Activated T-helper 1 cell treated with Interleukin-2 at 50 U/mL for 16 hours (primary cell): ENCODE results near the gene AGAP1.
"Not testable (repeated sequence)": the region's sequence is repeated elsewhere in the genome, so short reads cannot be mapped to it uniquely, and the experiment has no call there.

Experiments used
- DNase-seq: peaks from one replicate; pipeline ENCODE4 v3.0.0-alpha.2; 2020; ENCODE audit warnings: low read depth

The AGAP1 gene

GRCh38 chr2:236073867-236074655 is 580.2 kb downstream of the AGAP1 start:
- DNase-seq, result no peak

DNA sequence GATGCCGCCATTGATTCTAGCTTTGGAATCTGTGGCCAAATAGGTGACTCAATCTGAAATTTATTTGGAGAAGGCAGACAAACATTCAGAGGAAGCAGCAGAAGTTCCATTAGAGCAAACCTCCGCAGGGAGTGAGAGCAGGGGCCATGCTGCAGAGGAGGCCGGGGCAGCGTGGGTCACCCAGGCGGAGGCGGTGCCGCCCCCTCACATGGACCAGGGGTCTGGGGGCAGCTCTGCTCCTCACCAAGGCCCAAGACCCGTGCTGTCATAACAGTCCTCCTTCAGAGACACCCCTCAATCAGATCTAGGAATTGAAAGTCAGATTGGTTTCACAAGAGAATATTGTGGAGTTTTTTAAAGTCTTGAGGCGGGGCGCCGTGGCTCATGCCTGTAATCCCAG is 582.0 kb downstream of the AGAP1 start:
- DNase-seq, result no peak

DNA sequence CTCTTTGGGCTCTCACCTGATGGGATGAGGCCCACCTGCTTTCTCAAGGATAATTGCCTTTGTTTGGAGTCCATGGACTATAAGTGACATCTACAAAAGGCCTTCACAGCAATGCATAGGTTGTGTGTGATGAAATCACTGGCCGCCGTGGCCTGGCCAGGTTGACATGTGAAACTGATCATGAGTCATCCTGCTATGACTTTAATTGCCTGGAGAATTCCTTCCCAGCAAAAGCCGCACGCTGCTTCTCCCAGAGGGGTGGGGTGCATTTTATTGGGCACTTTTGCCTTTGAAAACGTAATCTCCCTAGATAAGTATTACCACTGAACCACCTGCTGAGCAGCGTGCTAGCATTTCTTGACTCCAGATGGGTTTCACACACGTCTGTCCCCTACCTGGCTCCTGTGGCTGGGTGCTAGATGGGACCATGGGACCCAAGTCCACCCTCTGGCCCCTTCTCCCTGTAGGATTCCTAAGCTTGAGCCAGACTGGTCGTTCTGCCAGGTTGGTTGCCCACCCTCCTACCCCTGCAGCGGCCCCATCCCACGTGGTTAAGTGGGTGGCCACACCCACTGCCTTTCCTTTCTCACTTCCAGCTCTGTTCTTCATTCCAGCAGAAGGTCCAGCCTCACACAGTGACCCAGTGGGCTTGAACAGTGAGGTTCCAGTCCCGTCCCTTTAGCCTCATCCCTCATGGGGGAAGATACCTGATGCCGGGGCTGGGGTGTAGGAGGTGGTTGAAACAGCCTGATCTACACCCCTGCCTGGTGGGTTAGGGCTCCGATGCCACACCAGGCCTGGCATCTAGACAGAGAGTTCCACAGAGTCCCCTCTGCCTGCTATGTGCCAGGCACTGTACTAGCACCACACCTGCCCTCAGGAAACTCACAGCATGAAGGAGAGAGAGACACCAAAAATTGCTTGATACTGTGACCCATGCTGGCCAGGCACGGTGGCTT is 584.7 kb downstream of the AGAP1 start:
- no peak for DNase-seq

- DNase-seq, result no peak
Observed at GRCh38 chr2:236080412-236080811, 586.6 kb downstream of the AGAP1 start.

- no peak for DNase-seq
Observed at GRCh38 chr2:236081171-236081570, 587.3 kb downstream of the AGAP1 start.

- no peak for DNase-seq
Observed at GRCh38 chr2:236082061-236082460, 588.2 kb downstream of the AGAP1 start.

DNA sequence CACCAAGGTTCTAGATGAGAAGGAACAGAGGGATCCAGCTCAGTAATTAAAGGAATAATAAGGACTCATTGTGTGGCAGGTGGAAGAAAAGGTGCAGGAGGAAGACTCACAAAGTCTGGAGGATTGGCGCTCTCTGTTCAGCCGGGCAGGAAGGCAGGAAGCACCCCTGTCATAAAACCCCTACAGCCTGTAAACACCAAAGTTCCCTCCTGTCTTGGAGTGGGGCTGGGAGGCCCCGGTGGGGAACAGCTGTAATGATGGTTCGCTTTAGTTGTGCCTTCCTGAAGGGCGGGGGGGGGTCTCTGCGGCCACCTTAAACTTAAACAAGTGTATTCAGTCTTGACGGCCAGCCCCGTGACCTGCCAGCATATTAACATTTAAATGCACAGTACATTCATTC is 590.1 kb downstream of the AGAP1 start:
- DNase-seq, result no peak

DNA sequence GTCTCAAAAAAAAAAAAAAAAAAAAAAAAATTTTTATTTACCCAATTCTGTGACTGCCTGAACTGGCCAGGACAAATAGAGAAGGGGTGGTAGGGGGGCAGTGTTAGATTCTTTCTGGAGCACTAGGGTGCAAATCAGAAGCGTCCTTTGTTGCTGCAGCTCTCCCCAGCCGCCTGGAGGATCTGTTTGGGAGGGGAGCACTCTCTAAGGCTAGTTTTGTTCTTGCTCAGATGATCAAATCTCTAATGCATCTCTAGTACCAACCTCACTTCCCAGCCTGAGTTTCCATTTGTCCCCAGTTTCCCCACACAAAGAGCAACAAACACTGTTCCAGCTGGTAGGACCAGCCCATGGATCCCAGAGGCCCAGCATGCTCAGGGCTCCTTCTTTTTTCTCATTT is 591.4 kb downstream of the AGAP1 start:
- DNase-seq, result no peak

GRCh38 chr2:236085647-236086046 is 591.8 kb downstream of the AGAP1 start:
- DNase-seq, result no peak

DNA sequence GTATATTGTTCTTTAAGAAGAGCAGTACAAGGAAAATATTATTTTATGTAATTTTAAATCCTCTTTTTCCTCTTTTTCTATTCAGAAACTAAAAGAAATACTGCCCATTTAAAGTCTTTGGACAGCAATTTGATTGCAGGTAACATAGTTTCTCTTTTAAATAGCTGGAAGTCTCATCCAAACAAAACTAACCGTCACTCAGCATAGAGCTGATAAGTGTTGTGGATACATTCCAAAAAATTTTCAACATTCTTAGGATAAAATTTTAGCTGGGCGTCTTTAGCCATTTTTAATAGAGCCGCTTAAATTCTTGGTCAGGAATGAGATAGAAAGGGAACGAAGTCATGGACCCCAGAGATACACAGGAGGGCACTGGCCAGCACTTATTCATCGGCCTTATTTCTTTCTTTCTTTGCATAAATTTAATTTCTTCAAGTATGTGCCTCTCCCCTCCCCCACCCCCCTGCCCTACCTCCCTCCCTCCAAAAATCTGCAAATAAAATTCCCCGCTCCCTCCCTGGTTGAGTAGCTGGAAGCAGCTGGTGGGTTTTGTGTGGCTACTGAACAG is 592.6 kb downstream of the AGAP1 start:
- DNase-seq, result no peak

DNA sequence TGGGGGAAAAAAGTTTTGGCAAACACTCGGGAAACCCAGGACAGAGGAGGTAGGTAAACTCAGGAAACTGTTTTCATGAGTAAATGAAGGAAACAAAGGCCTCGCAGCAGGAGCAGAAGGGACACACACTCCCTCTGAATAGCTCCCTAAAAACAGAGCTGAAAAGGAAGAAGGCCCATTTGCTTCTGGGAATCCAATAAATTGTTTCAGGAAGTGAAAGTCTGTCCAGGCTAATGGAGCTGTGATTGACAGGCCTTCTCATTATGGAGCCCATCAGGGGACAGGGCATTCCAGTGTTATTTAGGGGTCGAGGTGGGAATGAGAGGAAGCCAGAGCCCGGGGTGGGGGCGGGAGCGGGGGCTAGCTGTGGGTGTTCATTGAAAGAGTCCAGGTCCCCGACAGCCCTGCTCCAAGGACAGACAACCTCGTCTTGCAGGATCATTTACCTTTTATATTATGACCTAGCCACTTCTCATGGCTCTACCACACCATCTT is 593.2 kb downstream of the AGAP1 start:
- DNase-seq, result no peak

- no peak for DNase-seq
Observed at GRCh38 chr2:236088368-236089057, 594.7 kb downstream of the AGAP1 start.

GRCh38 chr2:236089271-236090026 is 595.6 kb downstream of the AGAP1 start:
- no peak for DNase-seq

DNA sequence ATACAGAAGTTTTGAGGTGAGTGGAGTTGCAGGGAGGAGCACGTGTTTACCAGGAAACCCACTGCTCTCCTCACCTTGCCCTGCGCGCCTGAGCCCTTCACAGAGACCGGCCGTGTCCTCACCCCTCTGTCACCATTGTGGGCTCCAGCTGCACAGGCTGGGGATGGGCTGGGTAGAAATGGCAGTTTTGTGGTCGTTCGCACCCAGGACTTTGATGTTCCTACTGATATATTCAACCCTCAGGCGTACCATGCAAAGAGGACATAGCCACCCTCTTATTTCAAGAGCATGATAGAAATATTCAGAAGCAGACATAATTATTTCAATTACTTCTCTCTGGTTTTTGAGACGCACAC is 596.2 kb downstream of the AGAP1 start:
- DNase-seq, result no peak

- DNase-seq, result not testable (repeated sequence)
Observed at GRCh38 chr2:236090826-236091225, 597.0 kb downstream of the AGAP1 start.

DNA sequence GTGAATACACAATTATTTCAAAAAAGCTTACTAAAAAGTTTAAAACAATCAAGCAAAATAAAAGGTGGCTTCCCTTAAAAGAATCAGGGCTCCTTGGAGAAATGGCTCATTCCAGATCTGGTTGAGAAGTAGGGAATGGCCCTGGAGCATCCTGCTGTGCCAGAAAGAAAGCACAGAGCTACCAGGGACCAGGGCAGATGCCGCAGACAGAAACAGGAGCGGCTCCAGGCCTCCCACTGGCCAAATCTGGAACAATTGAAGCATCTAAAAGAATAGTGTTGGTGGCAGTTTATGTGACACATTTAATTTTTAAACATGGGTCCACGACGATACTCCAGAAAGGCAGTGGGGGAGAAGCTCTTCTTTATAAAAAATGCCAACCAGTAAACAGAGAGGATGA is 598.9 kb downstream of the AGAP1 start:
- no peak for DNase-seq

DNA sequence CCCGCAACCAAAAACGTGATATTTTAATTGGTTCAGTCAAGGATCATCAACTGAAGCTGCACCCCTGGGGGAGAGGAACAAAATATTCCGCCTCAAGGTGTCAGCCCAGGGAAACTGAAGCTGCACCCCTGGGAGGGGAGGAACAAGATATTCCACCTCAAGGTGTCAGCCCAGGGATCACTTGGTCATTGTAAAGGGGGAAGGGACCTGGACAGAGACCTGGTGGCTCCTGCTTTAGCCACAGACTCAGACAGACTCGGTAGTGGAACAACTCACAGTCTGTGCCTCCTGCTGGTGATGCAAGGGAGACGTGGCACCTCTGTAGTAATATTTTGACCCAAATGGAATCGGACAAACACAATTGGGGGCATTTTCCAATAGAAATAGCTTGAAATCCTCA is 599.3 kb downstream of the AGAP1 start:
- DNase-seq, result no peak

- no peak for DNase-seq
Observed at GRCh38 chr2:236095504-236095903, 601.7 kb downstream of the AGAP1 start.

DNA sequence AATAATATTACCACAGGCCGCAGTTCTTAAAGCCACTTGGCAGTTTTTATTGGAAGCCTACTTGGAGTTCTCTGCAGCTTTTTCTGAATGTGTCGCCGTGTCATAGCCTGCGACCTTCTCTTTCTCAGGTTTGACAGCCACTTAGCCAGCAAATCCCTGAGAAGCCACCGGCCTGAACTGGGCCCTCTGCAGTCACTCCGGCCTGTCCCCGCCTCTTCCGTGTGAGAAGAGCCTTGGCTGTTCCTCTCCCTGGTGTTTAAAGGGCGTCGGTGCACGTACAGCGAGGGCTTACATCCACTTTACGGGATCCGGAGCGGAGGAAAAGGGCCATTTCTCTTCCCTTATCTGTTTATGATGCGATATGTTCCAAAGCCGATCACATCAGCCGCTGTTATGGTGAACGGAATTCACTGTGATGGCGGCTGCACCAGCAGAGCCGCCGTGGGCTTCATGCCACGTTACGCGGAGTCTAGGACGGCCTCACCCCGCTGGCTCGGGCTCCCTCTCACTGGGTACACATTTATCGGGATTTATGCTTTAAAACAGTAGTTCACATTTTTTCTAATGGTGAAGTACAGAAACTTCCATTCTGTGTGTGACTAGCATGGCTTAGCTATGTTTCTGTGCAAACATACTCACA is 607.6 kb downstream of the AGAP1 start:
- no peak for DNase-seq

DNA sequence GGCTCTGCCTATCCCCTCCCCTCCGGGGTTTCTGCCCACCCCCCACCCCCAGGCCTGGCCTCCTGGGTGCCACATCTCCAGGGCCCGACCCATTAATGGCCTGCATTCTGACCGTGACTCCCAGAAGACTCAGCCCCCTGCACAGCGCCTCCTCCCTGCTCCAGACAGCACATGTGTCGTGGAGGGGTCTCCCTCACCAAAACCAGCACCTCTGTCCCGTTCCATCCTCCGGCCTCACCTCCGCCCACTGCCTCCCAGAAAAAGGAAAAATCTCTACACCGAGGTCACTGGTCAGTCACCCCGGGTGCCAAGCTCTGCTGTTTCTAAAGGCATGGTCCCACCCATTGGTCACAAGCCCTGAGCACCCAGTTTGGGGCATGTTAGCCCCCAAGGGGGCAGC is 609.1 kb downstream of the AGAP1 start:
- DNase-seq, result no peak

GRCh38 chr2:236103981-236104380 is 610.1 kb downstream of the AGAP1 start:
- DNase-seq, result no peak
